Vagina (tissue), 2 donors: ENCODE results near the gene PPM1N. TPM values are rescaled to one million over a fixed set of nuclear protein-coding genes. Genes with fewer than 3 reads are reported as not detected.

Experiments used
- DNase-seq, 2 donors: peaks; one replicate each; pipeline ENCODE4 v3.0.0-alpha.2; 2017; ENCODE audit errors: extremely low spot score in 2 of 2
- H3K27ac ChIP-seq: fragments of 200-600 bp; sonication (generic); one replicate; pipeline ENCODE4 v1.5.1; 2019
- H3K27me3 ChIP-seq: fragments of 200-600 bp; sonication (generic); one replicate; pipeline ENCODE4 v1.5.1; 2019
- H3K36me3 ChIP-seq, 2 donors: fragments of 200-600 bp; sonication (generic); one replicate each; pipeline ENCODE4 v1.5.1; 2017 to 2019
- H3K4me1 ChIP-seq: fragments of 200-600 bp; sonication (generic); one replicate; pipeline ENCODE4 v1.5.1; 2019
- H3K4me3 ChIP-seq, 2 donors: fragments of 200-600 bp; sonication (generic); 1 replicate in 1 of 2; 2 replicates in 1 of 2; pipeline ENCODE4 v1.5.1; 2016 to 2019
- H3K9me3 ChIP-seq: fragments of 200-600 bp; sonication (generic); one replicate; pipeline ENCODE4 v1.5.1; 2019
- CTCF ChIP-seq, 3 experiments: fragments of 450-650 bp in 2 of 3; fragments of 200-600 bp in 1 of 3; sonication (generic) in 1 of 3; IDR thresholded peaks; one replicate each; pipeline ENCODE4 v1.5.1; 2017 to 2019; ENCODE audit warnings: antibody characterized with exemption in 3 of 3, mild to moderate bottlenecking in 2 of 3, moderate library complexity in 2 of 3
- POLR2A ChIP-seq, 2 donors: fragments of 450-650 bp; IDR thresholded peaks; one replicate each; pipeline ENCODE4 v1.6.1; 2017; ENCODE audit warnings: antibody characterized with exemption in 2 of 2, mild to moderate bottlenecking in 2 of 2, moderate library complexity in 2 of 2
- POLR2AphosphoS5 ChIP-seq, 2 donors: sonication (generic); formaldehyde crosslinking; IDR thresholded peaks; one replicate each; pipeline ENCODE4 v1.9.0; 2017; ENCODE audit warnings: antibody characterized with exemption in 2 of 2, mild to moderate bottlenecking in 2 of 2, low read depth in 1 of 2; ENCODE audit not compliant: insufficient read depth in 1 of 2
- intact Hi-C: fragments of 100-400 bp; cut with DNase I; formaldehyde crosslinking; loops from one replicate; pipeline ENCODE4 v1.15.1; 2023
- total RNA-seq: library from RNA; depleted of rRNA; stranded (reverse); fragments of >200 nt; gene quantifications from one replicate; pipeline ENCODE4 v1.2.3, GENCODE V29; 2016

Gene PPM1N
- total RNA-seq = 3.9 TPM

DNA sequence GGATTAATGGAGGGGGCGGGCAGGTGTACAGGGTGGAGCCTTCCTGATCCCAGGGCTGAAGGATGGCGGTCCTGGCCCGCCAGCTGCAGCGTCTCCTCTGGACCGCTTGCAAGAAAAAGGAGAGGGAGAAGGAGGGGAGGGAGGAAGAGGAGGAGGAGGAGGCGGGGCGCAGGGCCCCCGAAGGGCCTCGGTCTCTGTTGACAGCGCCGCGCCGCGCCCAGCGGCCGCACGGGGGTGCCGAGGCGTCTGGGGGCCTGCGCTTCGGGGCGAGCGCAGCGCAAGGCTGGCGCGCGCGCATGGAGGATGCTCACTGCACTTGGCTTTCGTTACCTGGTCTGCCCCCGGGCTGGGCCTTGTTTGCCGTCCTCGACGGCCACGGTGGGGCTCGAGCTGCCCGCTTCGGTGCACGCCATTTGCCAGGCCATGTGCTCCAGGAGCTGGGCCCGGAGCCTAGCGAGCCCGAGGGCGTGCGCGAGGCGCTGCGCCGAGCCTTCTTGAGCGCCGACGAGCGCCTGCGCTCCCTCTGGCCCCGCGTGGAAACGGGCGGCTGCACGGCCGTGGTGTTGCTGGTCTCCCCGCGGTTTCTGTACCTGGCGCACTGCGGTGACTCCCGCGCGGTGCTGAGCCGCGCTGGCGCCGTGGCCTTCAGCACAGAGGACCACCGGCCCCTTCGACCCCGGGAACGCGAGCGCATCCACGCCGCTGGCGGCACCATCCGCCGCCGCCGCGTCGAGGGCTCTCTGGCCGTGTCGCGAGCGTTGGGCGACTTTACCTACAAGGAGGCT, at the start of gene PPM1N:
TSS of gene PPM1N (plus strand) at position 33 of the 785 bp plus-strand sequence. CDS start at position 63, 30 bp downstream.
- H3K36me3 ChIP-seq = no peaks in the 10 kb centered on the region
- no peaks in the 10 kb centered on the region for H3K9me3 ChIP-seq
- no peak for DNase-seq
- peaks cover 39% of the 10 kb centered on the region for H3K4me1 ChIP-seq
- H3K27me3 ChIP-seq = no peaks in the 10 kb centered on the region
- H3K4me3 ChIP-seq = peak within 1 kb of the TSS; percentile 75 to 82
- H3K27ac ChIP-seq = no peak within 1 kb of the TSS
- intact Hi-C loops = loop anchor here (1.0 kb wide), 1 partner anchor 39 kb away; no protein-coding TSS in a partner anchor
- TF ChIP-seq CTCF (IDR thresholded peaks at IDR 0.05) = no peak
- no peak for TF ChIP-seq POLR2AphosphoS5 (IDR thresholded peaks at IDR 0.05; ENCODE audit: insufficient read depth in 1 of 2, low read depth in 1 of 2)
- no peak for TF ChIP-seq POLR2A (IDR thresholded peaks at IDR 0.05)

- no peak overlapping the region for H3K4me3 ChIP-seq
- peak overlapping the region; percentile 82 for H3K27ac ChIP-seq
- no peak for DNase-seq
- no peaks in the 10 kb centered on the region for H3K36me3 ChIP-seq
- no peaks in the 10 kb centered on the region for H3K9me3 ChIP-seq
- H3K27me3 ChIP-seq = no peaks in the 10 kb centered on the region
- TF ChIP-seq CTCF (IDR thresholded peaks at IDR 0.05) = no peak
- peak in 1 of 2 donors; percentile 57 for TF ChIP-seq POLR2AphosphoS5 (IDR thresholded peaks at IDR 0.05; ENCODE audit: insufficient read depth in 1 of 2, low read depth in 1 of 2)
- peaks cover 65% of the 10 kb centered on the region for H3K4me1 ChIP-seq
- intact Hi-C loops = no loop called here
Observed at GRCh38 chr19:45448887-45449299, 49.4 kb upstream of the PPM1N start.

DNA sequence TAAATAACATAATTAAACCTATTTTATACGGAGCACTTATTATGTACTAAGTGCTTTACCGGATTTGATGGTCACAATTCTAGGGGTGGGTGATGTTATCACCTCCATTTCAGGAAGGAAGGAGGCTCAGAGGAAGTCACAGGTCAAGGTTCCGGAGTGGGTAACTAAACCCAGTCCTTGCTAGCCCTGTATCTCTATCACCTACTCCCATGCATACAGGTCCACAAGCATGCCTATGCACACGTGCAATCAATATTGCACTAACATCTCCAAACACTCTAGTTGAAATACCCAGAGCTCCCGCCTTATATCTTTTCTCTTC, 48.3 kb upstream of the PPM1N start:
- no peak for TF ChIP-seq POLR2AphosphoS5 (IDR thresholded peaks at IDR 0.05; ENCODE audit: insufficient read depth in 1 of 2, low read depth in 1 of 2)
- TF ChIP-seq CTCF (IDR thresholded peaks at IDR 0.05) = no peak
- no peak for TF ChIP-seq POLR2A (IDR thresholded peaks at IDR 0.05)
- intact Hi-C loops = no loop called here
- Histone ChIP-seq H3K27ac (peak overlapping the region; percentile 82), H3K4me3 (peak overlapping the region; percentile 55 to 57), H3K9me3 (no peaks in the 10 kb centered on the region), H3K27me3 (no peaks in the 10 kb centered on the region), H3K4me1 (peaks cover 62% of the 10 kb centered on the region), H3K36me3 (no peaks in the 10 kb centered on the region)
- no peak for DNase-seq

DNA sequence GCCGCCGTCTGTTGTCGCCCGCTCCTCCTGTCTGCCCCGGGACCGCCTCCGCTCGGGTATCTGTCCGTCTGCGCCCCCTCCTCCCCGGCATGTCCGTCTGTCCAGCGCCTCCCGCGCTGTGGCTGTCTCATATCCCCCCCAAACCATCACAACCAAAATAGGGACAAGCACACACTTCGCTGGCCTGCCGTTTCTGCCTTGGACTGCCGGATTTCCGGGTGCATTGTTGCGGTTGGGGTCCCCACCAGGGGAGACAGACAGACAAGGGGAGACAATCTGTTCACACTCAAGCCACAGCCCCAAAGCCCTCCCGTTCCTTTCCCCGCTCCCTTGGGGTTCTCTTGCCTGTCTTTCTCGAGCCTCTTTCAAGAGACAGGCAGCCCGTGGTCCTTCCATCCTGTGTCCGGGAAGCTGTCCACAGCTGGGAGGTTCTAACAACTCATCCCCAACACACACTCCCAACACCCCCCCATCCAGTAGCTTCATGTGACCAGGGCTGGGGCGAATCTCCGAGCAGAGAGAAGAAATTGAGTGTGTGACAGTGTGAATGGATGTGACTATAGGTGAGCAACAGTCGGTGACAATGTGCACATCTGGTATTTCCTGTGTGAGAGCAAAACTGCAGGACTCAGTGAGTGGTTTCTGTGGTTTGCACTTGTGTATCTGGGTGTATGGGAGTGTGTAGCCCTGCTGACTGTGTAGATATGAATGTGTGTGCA, 47.0 kb upstream of the PPM1N start:
- Histone ChIP-seq H3K9me3 (no peaks in the 10 kb centered on the region), H3K36me3 (no peaks in the 10 kb centered on the region), H3K27ac (peak overlapping the region; percentile 83), H3K4me1 (peaks cover 66% of the 10 kb centered on the region), H3K4me3 (peak overlapping the region; percentile 55 to 57), H3K27me3 (no peaks in the 10 kb centered on the region)
- intact Hi-C loops = no loop called here
- DNase-seq = no peak
- peak; percentile 9 to 25 for TF ChIP-seq POLR2AphosphoS5 (IDR thresholded peaks at IDR 0.05; ENCODE audit: insufficient read depth in 1 of 2, low read depth in 1 of 2)
- no peak for TF ChIP-seq POLR2A (IDR thresholded peaks at IDR 0.05)
- TF ChIP-seq CTCF (IDR thresholded peaks at IDR 0.05) = no peak
